ENCODE measurements around the gene GCA. TPM values are rescaled to one million over a fixed set of nuclear protein-coding genes. Genes with fewer than 3 reads are reported as not detected.

GCA gene
- total RNA-seq, 1 experiment from 2014 or later, result 18.8 TPM

DNA sequence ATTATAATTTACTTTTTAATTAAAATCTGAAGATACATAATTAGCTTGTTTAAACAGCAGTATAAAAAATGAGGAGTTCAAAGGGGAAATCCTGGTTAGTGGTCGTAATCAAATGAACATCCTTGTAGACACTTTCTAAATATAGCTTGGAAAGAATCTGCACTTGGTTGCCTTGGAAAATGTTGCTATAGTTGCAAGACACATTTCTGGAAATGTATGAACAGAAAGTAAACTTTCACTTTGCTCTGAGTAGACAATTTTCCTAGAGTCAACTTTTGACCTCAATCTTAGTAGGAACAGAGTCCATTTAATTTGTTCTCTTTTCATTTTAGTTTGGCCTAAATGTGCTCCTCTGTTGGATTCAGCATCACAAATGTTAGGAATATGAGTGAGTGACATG lies 38.3 kb downstream of the GCA start:
- no peak overlapping the region for H3K27ac ChIP-seq (ENCODE audit: low read depth, low read length)
- DNase-seq (ENCODE audit: low read depth, low spot score) (no peak), ATAC-seq (no peak)
- H3K4me1 ChIP-seq (ENCODE audit: control insufficient read depth in 1 of 2, insufficient read depth in 2 of 2, low read length in 2 of 2), result no peaks in the 10 kb centered on the region
- no peaks in the 10 kb centered on the region for H3K9me2 ChIP-seq (ENCODE audit: insufficient read depth)
- no peak overlapping the region for H3K4me2 ChIP-seq (ENCODE audit: low read length)
- no peak overlapping the region for H3K4me3 ChIP-seq (replicated peaks in 1 of 2; ENCODE audit: low read depth in 1 of 2, low read length in 2 of 2)
- H4K20me1 ChIP-seq (ENCODE audit: insufficient read depth), result no peaks in the 10 kb centered on the region
- TF ChIP-seq EZH2 (IDR thresholded peaks at IDR 0.05) (no peak), POLR2AphosphoS5 (IDR thresholded peaks at IDR 0.05; ENCODE audit: low read depth, low read length) (no peak), JUND (IDR thresholded peaks at IDR 0.05) (no peak), ELF1 (IDR thresholded peaks at IDR 0.05; ENCODE audit: borderline replicate concordance, low read depth) (no peak), CBX3 (IDR thresholded peaks at IDR 0.05; ENCODE audit: low read depth) (no peak), EZH2phosphoT487 (IDR thresholded peaks at IDR 0.05; ENCODE audit: borderline replicate concordance) (no peak), CEBPB (IDR thresholded peaks at IDR 0.05; ENCODE audit: low read depth) (no peak), EGR1 (IDR thresholded peaks at IDR 0.05; ENCODE audit: low read depth) (no peak)
- TF ChIP-seq, protein P1, sequence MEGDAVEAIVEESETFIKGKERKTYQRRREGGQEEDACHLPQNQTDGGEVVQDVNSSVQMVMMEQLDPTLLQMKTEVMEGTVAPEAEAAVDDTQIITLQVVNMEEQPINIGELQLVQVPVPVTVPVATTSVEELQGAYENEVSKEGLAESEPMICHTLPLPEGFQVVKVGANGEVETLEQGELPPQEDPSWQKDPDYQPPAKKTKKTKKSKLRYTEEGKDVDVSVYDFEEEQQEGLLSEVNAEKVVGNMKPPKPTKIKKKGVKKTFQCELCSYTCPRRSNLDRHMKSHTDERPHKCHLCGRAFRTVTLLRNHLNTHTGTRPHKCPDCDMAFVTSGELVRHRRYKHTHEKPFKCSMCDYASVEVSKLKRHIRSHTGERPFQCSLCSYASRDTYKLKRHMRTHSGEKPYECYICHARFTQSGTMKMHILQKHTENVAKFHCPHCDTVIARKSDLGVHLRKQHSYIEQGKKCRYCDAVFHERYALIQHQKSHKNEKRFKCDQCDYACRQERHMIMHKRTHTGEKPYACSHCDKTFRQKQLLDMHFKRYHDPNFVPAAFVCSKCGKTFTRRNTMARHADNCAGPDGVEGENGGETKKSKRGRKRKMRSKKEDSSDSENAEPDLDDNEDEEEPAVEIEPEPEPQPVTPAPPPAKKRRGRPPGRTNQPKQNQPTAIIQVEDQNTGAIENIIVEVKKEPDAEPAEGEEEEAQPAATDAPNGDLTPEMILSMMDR (IDR thresholded peaks at IDR 0.05 in 2 of 3, conservative IDR thresholded peaks at IDR 0.05 in 1 of 3; ENCODE audit: borderline replicate concordance in 1 of 3, insufficient read depth in 1 of 3, low read depth in 2 of 3, low read length in 2 of 3), result no peak
- POLR2A ChIA-PET, result no interaction called here
- no TSS peak for BruUV-seq (replicated peaks)
- no peak overlapping the region for H3K9ac ChIP-seq (ENCODE audit: low read length)
- CTCF ChIA-PET, result no interaction called here
- H3K79me2 ChIP-seq (ENCODE audit: insufficient read depth, low read length), result no peaks in the 10 kb centered on the region
- no peaks in the 10 kb centered on the region for H3K36me3 ChIP-seq (ENCODE audit: control insufficient read depth in 1 of 2, insufficient read depth in 2 of 2, low read length in 2 of 2)
- no peak overlapping the region for H2AFZ ChIP-seq (ENCODE audit: low read depth, low read length, poor library complexity, severe bottlenecking)
- RAD21 ChIA-PET (ENCODE audit: low non-redundant PET in 1 of 2, low total read pairs in 2 of 2, uncharacterized antibody in 2 of 2, unreplicated experiment in 2 of 2), result no interaction called here
- intact Hi-C loops (cut with micrococcal nuclease), result no loop called here
- H3K27me3 ChIP-seq (ENCODE audit: insufficient read depth, low read length), result peaks cover 27% of the 10 kb centered on the region
- no peaks in the 10 kb centered on the region for H3K9me3 ChIP-seq (ENCODE audit: control insufficient read depth in 1 of 2, insufficient read depth in 1 of 2, low read depth in 1 of 2, low read length in 2 of 2)

DNA sequence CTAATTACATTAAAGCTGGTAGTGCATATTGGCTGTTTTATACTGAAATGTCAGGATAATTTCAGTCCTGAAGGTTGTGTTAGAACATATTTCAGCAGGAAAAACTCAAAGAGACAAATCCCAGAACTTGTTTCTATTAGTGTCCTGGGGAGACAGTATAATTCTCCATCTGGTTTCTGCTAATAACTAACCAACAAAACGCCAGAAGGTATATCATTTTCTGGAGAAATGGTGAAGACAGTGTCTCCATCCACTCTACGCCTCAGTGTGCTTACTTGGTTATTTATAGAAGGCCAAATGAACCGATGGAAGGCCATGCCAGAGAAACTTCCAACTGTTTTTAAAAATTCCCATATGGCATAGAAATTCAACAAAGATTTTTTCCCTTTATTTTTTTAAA lies 41.6 kb downstream of the GCA start:
- ATAC-seq, result no peak
- H4K20me1 ChIP-seq (ENCODE audit: insufficient read depth), result no peaks in the 10 kb centered on the region
- H3K27ac ChIP-seq (ENCODE audit: low read depth, low read length), result no peak overlapping the region
- peaks cover 17% of the 10 kb centered on the region; the same call in 1 of the 2 replicates for H3K27me3 ChIP-seq (ENCODE audit: insufficient read depth, low read length)
- no peak overlapping the region for H3K4me3 ChIP-seq (replicated peaks in 1 of 2; ENCODE audit: low read depth in 1 of 2, low read length in 2 of 2)
- ChIA-PET CTCF (no interaction called here), POLR2A (no interaction called here), RAD21 (ENCODE audit: low non-redundant PET in 1 of 2, low total read pairs in 2 of 2, uncharacterized antibody in 2 of 2, unreplicated experiment in 2 of 2) (no interaction called here)
- H3K36me3 ChIP-seq (ENCODE audit: control insufficient read depth in 1 of 2, insufficient read depth in 2 of 2, low read length in 2 of 2), result no peaks in the 10 kb centered on the region
- no peaks in the 10 kb centered on the region for H3K4me1 ChIP-seq (ENCODE audit: control insufficient read depth in 1 of 2, insufficient read depth in 2 of 2, low read length in 2 of 2)
- intact Hi-C loops (cut with micrococcal nuclease), result no loop called here
- H3K79me2 ChIP-seq (ENCODE audit: insufficient read depth, low read length), result no peaks in the 10 kb centered on the region
- DNase-seq (ENCODE audit: low read depth, low spot score), result no peak
- H3K9ac ChIP-seq (ENCODE audit: low read length), result no peak overlapping the region
- no peaks in the 10 kb centered on the region for H3K9me2 ChIP-seq (ENCODE audit: insufficient read depth)
- no TSS peak for BruUV-seq (replicated peaks)
- no peaks in the 10 kb centered on the region for H3K9me3 ChIP-seq (ENCODE audit: control insufficient read depth in 1 of 2, insufficient read depth in 1 of 2, low read depth in 1 of 2, low read length in 2 of 2)
- H2AFZ ChIP-seq (ENCODE audit: low read depth, low read length, poor library complexity, severe bottlenecking), result no peak overlapping the region
- no peak overlapping the region for H3K4me2 ChIP-seq (ENCODE audit: low read length)
- TF ChIP-seq FOSL1 (IDR thresholded peaks at IDR 0.05; ENCODE audit: low read depth), result no peak
- no peak for TF ChIP-seq SIN3A (IDR thresholded peaks at IDR 0.05; ENCODE audit: low read depth)
- no peak for TF ChIP-seq POLR2A (IDR thresholded peaks at IDR 0.05; ENCODE audit: borderline replicate concordance, extremely low read depth, insufficient read depth, insufficient read length)
- TF ChIP-seq, protein P2, sequence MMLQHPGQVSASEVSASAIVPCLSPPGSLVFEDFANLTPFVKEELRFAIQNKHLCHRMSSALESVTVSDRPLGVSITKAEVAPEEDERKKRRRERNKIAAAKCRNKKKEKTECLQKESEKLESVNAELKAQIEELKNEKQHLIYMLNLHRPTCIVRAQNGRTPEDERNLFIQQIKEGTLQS (IDR thresholded peaks at IDR 0.05), result no peak
- TF ChIP-seq EZH2phosphoT487 (IDR thresholded peaks at IDR 0.05; ENCODE audit: borderline replicate concordance), result no peak
- TF ChIP-seq, protein P3, sequence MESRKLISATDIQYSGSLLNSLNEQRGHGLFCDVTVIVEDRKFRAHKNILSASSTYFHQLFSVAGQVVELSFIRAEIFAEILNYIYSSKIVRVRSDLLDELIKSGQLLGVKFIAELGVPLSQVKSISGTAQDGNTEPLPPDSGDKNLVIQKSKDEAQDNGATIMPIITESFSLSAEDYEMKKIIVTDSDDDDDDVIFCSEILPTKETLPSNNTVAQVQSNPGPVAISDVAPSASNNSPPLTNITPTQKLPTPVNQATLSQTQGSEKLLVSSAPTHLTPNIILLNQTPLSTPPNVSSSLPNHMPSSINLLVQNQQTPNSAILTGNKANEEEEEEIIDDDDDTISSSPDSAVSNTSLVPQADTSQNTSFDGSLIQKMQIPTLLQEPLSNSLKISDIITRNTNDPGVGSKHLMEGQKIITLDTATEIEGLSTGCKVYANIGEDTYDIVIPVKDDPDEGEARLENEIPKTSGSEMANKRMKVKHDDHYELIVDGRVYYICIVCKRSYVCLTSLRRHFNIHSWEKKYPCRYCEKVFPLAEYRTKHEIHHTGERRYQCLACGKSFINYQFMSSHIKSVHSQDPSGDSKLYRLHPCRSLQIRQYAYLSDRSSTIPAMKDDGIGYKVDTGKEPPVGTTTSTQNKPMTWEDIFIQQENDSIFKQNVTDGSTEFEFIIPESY (IDR thresholded peaks at IDR 0.05; ENCODE audit: extremely low read depth, insufficient replicate concordance, low read length), result no peak
- TF ChIP-seq, protein P4, sequence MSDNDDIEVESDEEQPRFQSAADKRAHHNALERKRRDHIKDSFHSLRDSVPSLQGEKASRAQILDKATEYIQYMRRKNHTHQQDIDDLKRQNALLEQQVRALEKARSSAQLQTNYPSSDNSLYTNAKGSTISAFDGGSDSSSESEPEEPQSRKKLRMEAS (IDR thresholded peaks at IDR 0.05), result no peak
